ENCODE data around the gene GPC3.

GRCh38 chrX:133677123-133678063, 308.0 kb downstream of the GPC3 start:
- no peak for TF ChIP-seq CTCF (conservative IDR thresholded peaks at IDR 0.05 in 1 of 2, IDR thresholded peaks at IDR 0.05 in 1 of 2; ENCODE audit: extremely low read depth in 1 of 2, insufficient read depth in 1 of 2, low read depth in 1 of 2, low read length in 2 of 2)
- TF ChIP-seq EZH2 (IDR thresholded peaks at IDR 0.05; ENCODE audit: borderline replicate concordance, low read length), result no peak
